GM19397 (cell line): ENCODE measurements around the gene EVPLL.
"Not testable (repeated sequence)": the region's sequence is repeated elsewhere in the genome, so short reads cannot be mapped to it uniquely, and the experiment has no call there.

Experiments used
- ATAC-seq: cut with Tn5 transposase; IDR thresholded peaks from one replicate; pipeline ENCODE4 v1.9.1; 2021; ENCODE audit warnings: mild to moderate bottlenecking, moderate library complexity; ENCODE audit not compliant: unreplicated experiment

The EVPLL gene

DNA sequence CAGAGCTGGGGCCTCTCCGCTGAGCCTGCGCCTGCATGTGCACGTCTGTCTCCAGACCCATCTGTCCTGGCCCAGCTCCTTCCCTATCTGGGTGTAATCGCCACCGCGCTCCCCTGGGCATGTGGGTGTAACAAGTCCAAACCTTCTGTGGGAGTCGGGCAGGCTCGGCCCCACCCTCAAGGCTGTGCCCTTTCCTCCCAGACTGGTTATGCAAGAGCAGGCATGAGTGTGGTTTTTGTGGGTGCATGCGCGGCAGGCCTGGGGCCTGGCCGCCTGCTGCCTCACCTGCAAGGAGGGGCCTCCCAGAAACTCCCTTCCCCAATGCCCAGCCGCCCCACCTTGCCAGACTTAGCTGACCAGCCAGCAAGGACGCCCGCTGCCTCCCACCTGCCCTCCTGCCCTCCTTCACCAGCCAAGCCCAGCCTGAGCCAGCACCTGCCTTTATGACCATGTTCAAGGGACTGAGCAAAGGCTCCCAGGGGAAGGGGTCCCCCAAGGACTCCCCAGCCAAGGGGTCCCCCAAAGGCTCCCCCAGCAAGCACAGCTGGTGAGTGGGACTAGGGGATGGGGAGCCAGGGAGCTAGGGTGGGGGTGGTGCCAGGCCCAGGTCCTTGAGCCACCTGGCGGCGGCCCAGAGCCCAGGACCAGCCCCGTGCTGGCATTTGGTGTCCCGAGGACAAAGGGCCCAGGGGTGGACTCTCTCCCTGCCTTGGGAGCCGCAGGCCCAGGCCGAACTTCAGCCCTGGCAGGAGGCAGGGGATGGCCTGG, at the start of gene EVPLL:
TSS of gene EVPLL (plus strand) at position 342 of the 768 bp plus-strand sequence. CDS start 3,160 bp downstream, outside the sequence.
- ATAC-seq, result no peak

DNA sequence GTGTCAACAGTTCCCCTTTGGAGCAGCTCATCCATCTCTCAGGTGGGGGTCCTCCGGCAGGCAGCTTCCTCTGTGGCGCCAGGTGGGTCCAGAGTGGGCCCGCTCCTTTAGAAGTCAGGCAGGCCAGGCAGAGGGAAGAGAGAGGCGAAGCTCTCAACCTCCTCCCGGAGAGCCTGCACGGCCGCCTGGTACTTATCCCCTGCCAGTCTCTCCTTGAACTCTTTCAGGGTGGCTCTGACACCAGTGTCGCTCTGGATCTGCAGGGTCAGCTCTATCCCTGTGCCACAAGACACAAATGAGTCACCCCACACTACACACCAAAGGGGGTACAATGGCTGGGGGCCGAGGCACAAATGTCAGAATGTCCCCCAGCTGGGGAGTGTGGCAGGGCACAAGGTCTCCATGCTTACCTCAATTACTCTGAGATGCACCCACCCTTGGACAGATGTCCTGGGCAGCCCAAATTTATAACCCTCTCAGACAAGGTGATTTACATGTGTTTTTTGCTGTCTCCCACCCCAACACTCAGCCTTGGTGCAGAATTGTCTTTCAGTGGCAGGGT, 48.9 kb upstream of the EVPLL start:
- ATAC-seq, result no peak

GRCh38 chr17:18331879-18332278, 45.7 kb upstream of the EVPLL start:
- no peak for ATAC-seq

GRCh38 chr17:18332909-18333489, 44.6 kb upstream of the EVPLL start:
- ATAC-seq, result no peak

GRCh38 chr17:18338158-18338557, 39.4 kb upstream of the EVPLL start:
- ATAC-seq, result not testable (repeated sequence)

DNA sequence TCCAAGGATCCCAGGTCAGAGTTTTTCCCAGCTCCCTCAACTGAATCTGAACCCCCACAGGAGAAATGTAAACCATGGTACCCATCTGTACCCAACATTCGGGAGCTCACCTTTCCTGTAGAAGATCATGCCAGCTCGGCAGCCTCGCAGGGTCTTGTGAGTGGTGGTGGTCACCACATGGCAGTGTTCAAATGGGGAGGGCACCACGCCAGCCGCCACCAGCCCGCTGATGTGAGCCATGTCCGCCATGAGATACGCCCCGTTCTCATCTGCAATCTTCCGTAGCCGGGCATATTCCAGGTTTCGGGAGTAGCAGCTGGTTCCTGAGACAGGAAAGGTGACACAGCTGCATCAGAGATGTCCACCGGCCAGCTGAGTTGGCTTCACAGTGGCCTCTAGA, 37.6 kb upstream of the EVPLL start:
- no peak for ATAC-seq

DNA sequence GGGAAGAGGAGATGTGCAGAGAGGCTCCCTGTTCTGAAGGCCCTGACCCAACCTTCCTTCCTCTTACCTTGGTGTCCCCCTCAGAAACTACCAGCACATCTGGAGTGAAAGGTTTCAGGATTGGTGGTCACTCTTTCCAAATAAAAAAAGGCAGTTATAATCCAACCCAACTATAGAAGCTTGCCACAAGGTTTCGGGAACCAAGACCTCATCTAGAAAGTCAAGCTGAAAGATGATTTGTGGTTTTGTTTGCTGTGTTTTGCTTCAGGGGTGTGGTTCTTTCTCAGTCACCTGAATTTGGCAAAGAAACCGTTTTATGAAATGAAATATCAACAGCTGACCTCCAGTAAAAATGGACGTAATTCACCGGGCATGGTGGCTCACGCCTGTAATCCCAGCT, 33.6 kb upstream of the EVPLL start:
- ATAC-seq, result no peak

DNA sequence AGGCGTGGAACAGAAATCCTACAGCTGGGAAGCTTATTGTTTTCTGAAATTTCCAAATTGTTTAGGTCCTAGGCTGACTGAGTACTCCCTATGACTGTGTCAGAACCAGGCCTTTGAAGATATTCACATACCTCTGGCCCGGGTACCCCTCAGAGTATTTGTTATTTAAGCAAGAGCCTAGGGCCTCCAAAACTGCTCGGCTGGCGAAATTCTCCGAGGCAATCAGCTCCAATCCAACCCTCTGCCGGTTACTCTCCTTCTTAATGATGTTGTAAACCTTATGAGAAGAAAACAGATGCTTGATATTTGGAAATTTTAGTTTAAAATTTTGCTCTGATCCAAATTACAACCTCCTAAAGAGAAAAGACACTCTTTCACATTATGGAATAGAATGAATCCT, 24.0 kb upstream of the EVPLL start:
- ATAC-seq, result no peak

DNA sequence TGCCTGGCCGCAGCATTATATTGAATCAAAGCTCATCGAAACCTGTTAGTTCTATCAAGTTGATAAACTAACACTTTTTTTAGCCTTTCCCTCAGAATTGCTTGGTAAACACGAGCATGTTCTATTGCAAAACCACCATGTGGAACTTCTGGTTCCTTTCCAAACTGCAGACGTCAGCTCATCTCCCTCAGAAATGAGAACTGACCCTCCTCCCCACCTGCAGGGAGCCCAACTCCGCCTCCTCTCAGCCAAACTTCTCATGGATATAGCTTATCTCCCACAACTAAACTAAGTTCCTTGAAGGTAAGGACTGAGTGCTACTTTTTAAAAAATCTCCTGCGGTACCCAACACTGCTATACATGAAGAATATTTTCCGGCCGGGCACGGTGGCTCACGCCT, 21.0 kb upstream of the EVPLL start:
- ATAC-seq, result no peak

DNA sequence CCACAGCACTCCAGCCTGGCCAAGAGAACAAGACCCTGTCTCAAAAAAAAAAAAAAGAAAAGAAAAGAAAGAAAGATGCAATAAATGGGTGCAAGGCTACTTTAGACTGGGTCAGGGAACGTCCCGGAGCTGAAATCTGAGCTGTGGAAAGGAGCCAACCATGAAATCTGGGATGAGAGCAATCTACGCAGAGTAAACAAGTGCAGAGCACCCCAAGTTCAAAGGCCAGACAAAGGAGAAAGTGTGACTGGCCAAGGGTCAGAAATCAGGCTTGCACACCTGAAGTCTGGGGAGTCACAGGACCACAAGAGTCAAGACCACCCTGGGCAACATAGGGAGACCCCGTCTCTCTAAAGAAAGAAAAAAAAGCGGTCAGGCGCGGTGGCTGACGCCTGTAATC, 17.1 kb upstream of the EVPLL start:
- no peak for ATAC-seq

- no peak for ATAC-seq
These were observed 15.5 kb upstream of the EVPLL start for GRCh38 chr17:18361837-18362697.

DNA sequence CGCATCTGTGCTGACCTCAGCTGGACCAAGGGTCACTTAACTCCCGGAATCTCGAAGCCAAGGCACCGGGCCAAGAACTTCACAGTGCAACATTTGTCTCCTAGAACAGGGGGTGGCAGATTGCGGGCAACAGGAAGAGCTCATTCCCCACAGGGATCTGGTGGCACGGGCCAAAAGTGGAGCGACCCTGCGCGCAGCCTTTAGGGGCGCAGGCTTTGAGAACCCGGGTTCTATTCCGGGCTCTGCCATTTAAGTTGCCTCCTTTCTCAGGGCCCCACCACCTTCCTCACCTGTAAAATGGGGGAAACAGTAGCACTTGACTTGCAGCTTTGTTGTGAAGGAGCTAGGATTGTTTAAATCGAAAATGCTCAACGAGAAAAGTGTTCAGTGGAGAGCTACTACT, 14.9 kb upstream of the EVPLL start:
- ATAC-seq, result no peak

DNA sequence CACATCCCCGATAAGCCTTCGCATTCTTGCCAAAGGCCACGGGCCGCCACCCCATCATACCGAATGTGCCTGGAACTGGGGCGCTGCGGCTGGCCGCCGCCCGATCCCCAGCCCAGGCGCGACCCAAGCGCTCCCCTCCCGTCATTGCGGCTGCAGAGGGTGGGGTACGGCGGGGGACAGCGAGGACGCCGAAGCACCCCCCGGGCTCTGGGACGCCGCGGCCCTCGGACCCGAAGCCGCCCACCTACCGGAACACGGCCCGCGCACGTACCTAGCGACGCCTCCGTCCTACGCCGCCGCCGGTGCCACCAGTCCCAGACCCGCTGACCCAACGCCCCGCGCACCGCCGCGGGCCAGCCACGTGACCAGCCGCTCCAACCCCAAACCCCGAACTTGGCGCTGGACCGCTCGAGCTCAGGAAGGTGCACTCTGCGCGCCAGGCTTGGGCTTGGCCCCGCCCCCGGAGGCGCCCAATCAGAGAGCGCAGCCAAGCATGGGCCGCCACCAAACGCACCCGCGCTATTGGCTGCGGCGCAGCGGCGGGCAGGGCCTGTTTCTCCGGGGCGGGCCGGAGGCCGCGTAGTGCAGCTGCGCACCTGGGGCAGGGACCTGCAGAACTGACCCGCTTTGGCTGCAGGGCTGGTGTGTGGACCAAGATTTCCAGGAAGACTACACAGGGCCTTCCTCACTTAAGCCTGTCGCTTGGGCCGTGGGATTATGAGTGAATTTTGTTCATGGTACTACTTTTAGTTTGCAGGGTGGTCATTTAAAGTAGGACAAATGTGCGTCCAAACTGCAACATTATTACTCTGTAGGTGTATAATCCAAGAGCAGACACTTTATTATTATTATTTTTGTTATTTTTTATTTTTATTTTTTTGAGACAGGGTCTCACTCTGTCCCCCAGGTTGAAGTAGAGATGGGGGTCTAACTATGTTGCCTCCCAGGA, 14.2 kb upstream of the EVPLL start, which contains the start of gene SHMT1:
TSS of gene SHMT1 (minus strand) at position 450 of the 949 bp plus-strand sequence. CDS start 7,569 bp downstream, outside the sequence.
- ATAC-seq, result peak; percentile 98

- no peak for ATAC-seq
These were observed 13.4 kb upstream of the EVPLL start for GRCh38 chr17:18364166-18364565.

- ATAC-seq, result no peak
These were observed 8.6 kb upstream of the EVPLL start for GRCh38 chr17:18368946-18369345.

- ATAC-seq, result no peak
These were observed 6.8 kb upstream of the EVPLL start for GRCh38 chr17:18370761-18371160.

- ATAC-seq, result no peak
These were observed 6.1 kb upstream of the EVPLL start for GRCh38 chr17:18371455-18371854.

DNA sequence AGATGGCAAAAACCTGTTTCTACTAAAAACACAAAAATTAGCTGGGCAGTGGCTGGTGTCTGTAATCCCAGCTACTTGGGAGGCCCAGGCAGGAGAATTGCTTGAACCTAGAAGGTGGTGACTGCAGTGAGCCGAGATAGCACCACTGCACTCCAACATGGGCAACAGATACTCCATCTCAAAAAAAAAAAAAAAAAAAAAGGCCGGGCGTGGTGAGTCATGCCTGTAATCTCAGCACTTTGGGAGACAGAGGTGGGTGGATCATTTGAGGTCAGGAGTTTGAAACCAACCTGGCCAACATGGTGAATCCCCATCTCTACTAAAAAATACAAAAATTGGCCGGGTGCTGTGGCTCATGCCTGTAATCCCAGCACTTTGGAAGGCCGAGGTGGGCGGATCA, 4.4 kb upstream of the EVPLL start:
- not testable (repeated sequence) for ATAC-seq

DNA sequence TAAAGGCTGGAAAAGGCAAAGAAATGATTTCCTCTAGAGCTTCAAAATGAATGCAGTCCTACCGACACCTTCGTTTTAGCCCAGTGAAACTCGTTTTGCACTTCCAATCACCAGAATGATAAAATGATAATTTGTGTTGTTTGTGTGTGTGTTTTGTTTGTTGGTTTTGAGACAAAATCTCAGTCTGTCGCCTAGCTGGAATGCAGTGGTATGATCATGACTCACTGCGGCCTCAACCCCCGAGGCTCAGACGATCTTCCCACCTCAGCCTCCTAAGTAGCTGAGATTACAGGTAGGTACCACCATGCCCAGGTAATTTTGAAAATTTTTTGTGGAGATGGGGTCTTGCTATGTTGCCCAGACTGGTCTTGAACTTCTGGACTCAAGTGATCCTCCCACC, 3.4 kb upstream of the EVPLL start:
- ATAC-seq, result no peak

DNA sequence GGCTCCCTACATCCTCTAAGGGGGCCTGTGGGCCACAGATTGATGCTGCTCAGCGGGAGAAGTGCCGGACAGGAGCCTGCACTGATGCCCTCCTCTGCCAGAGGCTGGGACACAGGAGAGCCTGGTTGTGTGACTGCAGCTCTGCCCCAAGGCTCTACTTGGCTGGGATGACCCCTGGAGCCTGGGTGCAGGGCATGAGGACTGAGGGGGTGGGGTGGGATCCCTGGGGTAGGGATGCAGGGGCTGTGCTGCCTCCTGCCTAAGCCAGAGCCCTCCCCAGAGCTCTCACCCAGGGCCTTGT, 577 bp downstream of the EVPLL start:
- ATAC-seq, result no peak
